Psoas muscle (tissue), 8 donors: ENCODE results near the gene EFHC1. TPM values are rescaled to one million over a fixed set of nuclear protein-coding genes. Genes with fewer than 3 reads are reported as not detected.
"Not testable (repeated sequence)": the region's sequence is repeated elsewhere in the genome, so short reads cannot be mapped to it uniquely, and the experiment has no call there.

Source experiments
- ATAC-seq, 4 donors: fragments of 200-7000 bp; cut with Tn5 transposase; one replicate each; pipeline ENCODE4 v1.9.1; 2020; ENCODE audit warnings: moderate library complexity in 3 of 4, mild to moderate bottlenecking in 2 of 4
- DNase-seq, 2 donors: peaks; one replicate each; pipeline ENCODE4 v3.0.0-alpha.2; 2020
- H3K27ac ChIP-seq: fragments of 200-600 bp; one replicate; pipeline ENCODE4 v1.8.0; 2022
- H3K27me3 ChIP-seq, 3 donors: fragments of 200-600 bp in 1 of 3; one replicate each; pipeline versions ENCODE4 v1.6.1 to v1.8.0; 2013 to 2022; ENCODE audit warnings: low read length in 2 of 3, mild to moderate bottlenecking in 2 of 3, moderate library complexity in 1 of 3; ENCODE audit not compliant: insufficient read depth in 3 of 3
- H3K36me3 ChIP-seq, 2 donors: fragments of 200-600 bp in 1 of 2; one replicate each; pipeline versions ENCODE4 v1.6.1 to v1.8.0; 2013 to 2022; ENCODE audit warnings: low read depth in 1 of 2, mild to moderate bottlenecking in 1 of 2, moderate library complexity in 1 of 2; ENCODE audit not compliant: insufficient read depth in 1 of 2
- H3K4me1 ChIP-seq: fragments of 200-600 bp; one replicate; pipeline ENCODE4 v1.8.0; 2022
- H3K4me3 ChIP-seq: fragments of 200-600 bp; one replicate; pipeline ENCODE4 v1.8.0; 2022; ENCODE audit warnings: mild to moderate bottlenecking
- H3K9me3 ChIP-seq: fragments of 200-600 bp; one replicate; pipeline ENCODE4 v1.8.0; 2022
- CTCF ChIP-seq: fragments of 200-600 bp; IDR thresholded peaks from one replicate; pipeline ENCODE4 v1.8.0; 2022; ENCODE audit warnings: antibody characterized with exemption
- WGBS, 3 donors: extraction: QIAGEN DNeasy Blood & Tissue Kit; methylation state at CpG; one replicate each; pipeline versions ENCODE4 v1.1.6 to v1.1.7; 2013; 5-methylcytosine and 5-hydroxymethylcytosine counted together
- intact Hi-C, 2 donors: fragments of 100-400 bp; cut with DNase I; formaldehyde crosslinking; loops; one replicate each; pipeline versions ENCODE4 v1.11.0 to v1.14.2; 2022
- polyA plus RNA-seq, 3 donors: library from polyadenylated mRNA; stranded (reverse); fragments of 200-250 nt; gene quantifications; one replicate each; pipeline ENCODE4 v1.2.3, GENCODE V29; 2013
- total RNA-seq, 4 donors: library from RNA; stranded (reverse); fragmentation: NEBNext Ultra II Directional in 2 of 4; extraction: Animal tissue kit (Norgen Biotek cat#: 25700) in 2 of 4; gene quantifications; one replicate each; pipeline versions ENCODE4 v1.2.1 to v1.2.4, GENCODE V29; 2021 to 2023
- donor health status: healthy with polysubstance abuse.
- donor health status: DM: no; HTN: no; CAD: no; lungs with moderate emphysema.
- donor health status: Bipolar disorder and iron deficiency.
- donor health status: healthy.
- donor health status: DM: yes; HTN: yes; CAD: no.
- donor health status: DM: no; HTN: no; CAD: no.
- donor health status: DM: no; HTN: no; CAD: no.
- donor health status: DM: yes; HTN: yes; CAD: no.

EFHC1 gene
- total and polyA plus RNA-seq, 7 donors: 1.5 to 3.9 (median 2.0) TPM

GRCh38 chr6:52381249-52381648, 38.9 kb upstream of the EFHC1 start:
- Histone ChIP-seq H3K4me3 (no peak overlapping the region), H3K9me3 (no peaks in the 10 kb centered on the region), H3K36me3 (no peaks in the 10 kb centered on the region), H3K27me3 (no peaks in the 10 kb centered on the region), H3K27ac (no peak overlapping the region), H3K4me1 (no peaks in the 10 kb centered on the region)
- DNase-seq (no peak), ATAC-seq (no peak)
- 89 to 95% (median 90%) methylated on average over 4 of the region's 4 CpGs for WGBS, 3 donors
- TF ChIP-seq CTCF: no peak
- intact Hi-C loops: no loop called here

- DNase-seq: no peak
- Histone ChIP-seq H3K4me3 (no peak overlapping the region), H3K27ac (no peak overlapping the region), H3K9me3 (no peaks in the 10 kb centered on the region), H3K4me1 (no peaks in the 10 kb centered on the region), H3K36me3 (no peaks in the 10 kb centered on the region), H3K27me3 (peaks cover 0 to 1% (median 0%) of the 10 kb centered on the region in 3 donors)
- 90 to 95% (median 95%) methylated on average over 2 of the region's 2 CpGs for WGBS, 3 donors
- no peak for ATAC-seq
- TF ChIP-seq CTCF: no peak
- intact Hi-C loops: no loop called here
Observed at GRCh38 chr6:52384145-52384766, 35.9 kb upstream of the EFHC1 start.

GRCh38 chr6:52385074-52385473, 35.1 kb upstream of the EFHC1 start:
- Histone ChIP-seq H3K27ac (no peak overlapping the region), H3K36me3 (no peaks in the 10 kb centered on the region), H3K4me3 (no peak overlapping the region), H3K4me1 (no peaks in the 10 kb centered on the region), H3K27me3 (peaks cover 0 to 1% (median 0%) of the 10 kb centered on the region in 3 donors), H3K9me3 (no peaks in the 10 kb centered on the region)
- ATAC-seq: no peak
- intact Hi-C loops: no loop called here
- TF ChIP-seq CTCF: no peak
- WGBS, 3 donors: 96 to 100% (median 100%) methylated on average over 4 of the region's 4 CpGs
- no peak for DNase-seq

GRCh38 chr6:52388119-52388518, 32.0 kb upstream of the EFHC1 start:
- H3K27ac ChIP-seq, H3K27me3 ChIP-seq, DNase-seq, H3K9me3 ChIP-seq, intact Hi-C loops, H3K4me1 ChIP-seq, H3K4me3 ChIP-seq, H3K36me3 ChIP-seq, ATAC-seq: not testable (repeated sequence)
- 76 to 86% (median 85%) methylated on average over 4 of the region's 4 CpGs for WGBS, 3 donors

- no peak for TF ChIP-seq CTCF
- 77 to 89% (median 86%) methylated on average over 4 of the region's 4 CpGs for WGBS, 3 donors
- DNase-seq (no peak), ATAC-seq (no peak)
- no peak overlapping the region for H3K4me3 ChIP-seq
- no peaks in the 10 kb centered on the region for H3K9me3 ChIP-seq
- H3K36me3 ChIP-seq: no peaks in the 10 kb centered on the region
- intact Hi-C loops: no loop called here
- no peaks in the 10 kb centered on the region for H3K4me1 ChIP-seq
- no peak overlapping the region for H3K27ac ChIP-seq
- H3K27me3 ChIP-seq: peaks cover 0 to 1% (median 0%) of the 10 kb centered on the region in 3 donors
Observed at GRCh38 chr6:52388790-52389189, 31.4 kb upstream of the EFHC1 start.
